ENCODE data around the gene TAMM41. TPM values are rescaled to one million over a fixed set of nuclear protein-coding genes. Genes with fewer than 3 reads are reported as not detected.
A peak's percentile ranks its signal among the peaks of the same experiment; 100 is the strongest.
"Not testable (repeated sequence)": the region's sequence is repeated elsewhere in the genome, so short reads cannot be mapped to it uniquely, and the experiment has no call there.

TAMM41 gene
- total RNA-seq, 2 donors from 2014 or later = 15.7 to 35.2 TPM

GRCh38 chr3:11784971-11785377, 61.7 kb downstream of the TAMM41 start:
- peak; percentile 43 to 89 for ATAC-seq
- DNase-seq (ENCODE audit: low spot score in 2 of 2) = no peak
- H3K9me3 Mint-ChIP-seq = peaks cover 0 to 4% of the 10 kb centered on the region in 2 donors
- H3K36me3 Mint-ChIP-seq = peaks cover 31 to 43% of the 10 kb centered on the region in 2 donors
- H3K27ac Mint-ChIP-seq = peak overlapping the region; percentile 40 to 84

GRCh38 chr3:11780341-11780740, 66.3 kb downstream of the TAMM41 start:
- ATAC-seq = no peak
- Mint-ChIP-seq H3K36me3 (peaks cover 16 to 19% of the 10 kb centered on the region in 2 donors), H3K9me3 (no peaks in the 10 kb centered on the region), H3K27ac (no peak overlapping the region)
- DNase-seq (ENCODE audit: low spot score in 2 of 2) = no peak

- no peak for DNase-seq (ENCODE audit: low spot score in 2 of 2)
- no peak for ATAC-seq
- peaks cover 11 to 13% of the 10 kb centered on the region in 2 donors for H3K36me3 Mint-ChIP-seq
- no peaks in the 10 kb centered on the region for H3K9me3 Mint-ChIP-seq
- no peak overlapping the region for H3K27ac Mint-ChIP-seq
Observed at GRCh38 chr3:11779626-11780025, 67.1 kb downstream of the TAMM41 start.

GRCh38 chr3:11778248-11778647, 68.4 kb downstream of the TAMM41 start:
- Mint-ChIP-seq H3K27ac (peak overlapping the region in 1 of 2 donors; percentile 12), H3K36me3 (peaks cover 11 to 13% of the 10 kb centered on the region in 2 donors), H3K9me3 (no peaks in the 10 kb centered on the region)
- DNase-seq (ENCODE audit: low spot score in 2 of 2) = no peak
- ATAC-seq = no peak

GRCh38 chr3:11776346-11776745, 70.3 kb downstream of the TAMM41 start:
- no peak for ATAC-seq
- peaks cover 11 to 17% of the 10 kb centered on the region in 2 donors for H3K36me3 Mint-ChIP-seq
- H3K27ac Mint-ChIP-seq = no peak overlapping the region
- H3K9me3 Mint-ChIP-seq = no peaks in the 10 kb centered on the region
- DNase-seq (ENCODE audit: low spot score in 2 of 2) = no peak

GRCh38 chr3:11775493-11775892, 71.2 kb downstream of the TAMM41 start:
- no peak for ATAC-seq
- H3K36me3 Mint-ChIP-seq = peaks cover 16 to 22% of the 10 kb centered on the region in 2 donors
- no peak for DNase-seq (ENCODE audit: low spot score in 2 of 2)
- H3K9me3 Mint-ChIP-seq = peaks cover 0 to 3% of the 10 kb centered on the region in 2 donors
- no peak overlapping the region for H3K27ac Mint-ChIP-seq

- no peak for ATAC-seq
- H3K27ac Mint-ChIP-seq = no peak overlapping the region
- H3K9me3 Mint-ChIP-seq = peaks cover 0 to 3% of the 10 kb centered on the region in 2 donors
- DNase-seq (ENCODE audit: low spot score in 2 of 2) = no peak
- H3K36me3 Mint-ChIP-seq = peaks cover 6 to 13% of the 10 kb centered on the region in 2 donors
Observed at GRCh38 chr3:11774296-11774877, 72.3 kb downstream of the TAMM41 start.

- peak overlapping the region in 1 of 2 donors; percentile 50 for H3K27ac Mint-ChIP-seq
- not testable (repeated sequence) for H3K36me3 Mint-ChIP-seq; H3K9me3 Mint-ChIP-seq; DNase-seq (ENCODE audit: low spot score in 2 of 2); ATAC-seq
Observed at GRCh38 chr3:11771931-11772330, 74.8 kb downstream of the TAMM41 start.

- ATAC-seq = peak; percentile 99 to 100
- Mint-ChIP-seq H3K9me3 (peaks cover 0 to 3% of the 10 kb centered on the region in 2 donors), H3K36me3 (peaks cover 5 to 9% of the 10 kb centered on the region in 2 donors), H3K27ac (peak overlapping the region in 1 of 2 donors; percentile 83)
- DNase-seq (ENCODE audit: low spot score in 2 of 2) = peak; percentile 66
Observed at GRCh38 chr3:11770477-11771391, 76.0 kb downstream of the TAMM41 start.

GRCh38 chr3:11769704-11770476, 76.8 kb downstream of the TAMM41 start:
- Mint-ChIP-seq H3K27ac (peak overlapping the region in 1 of 2 donors; percentile 83), H3K36me3 (peaks cover 5 to 9% of the 10 kb centered on the region in 2 donors), H3K9me3 (peaks cover 0 to 3% of the 10 kb centered on the region in 2 donors)
- ATAC-seq (peak; percentile 17 to 37), DNase-seq (ENCODE audit: low spot score in 2 of 2) (no peak)

- ATAC-seq (no peak), DNase-seq (ENCODE audit: low spot score in 2 of 2) (no peak)
- H3K9me3 Mint-ChIP-seq = peaks cover 0 to 3% of the 10 kb centered on the region in 2 donors
- peaks cover 5 to 9% of the 10 kb centered on the region in 2 donors for H3K36me3 Mint-ChIP-seq
- no peak overlapping the region for H3K27ac Mint-ChIP-seq
Observed at GRCh38 chr3:11768604-11769003, 78.1 kb downstream of the TAMM41 start.

- Mint-ChIP-seq H3K36me3 (no peaks in the 10 kb centered on the region), H3K9me3 (no peaks in the 10 kb centered on the region), H3K27ac (peak overlapping the region; percentile 79 to 89)
- DNase-seq (ENCODE audit: low spot score in 2 of 2) = peak in 1 of 2 donors; percentile 48
- ATAC-seq = peak; percentile 84 to 89
Observed at GRCh38 chr3:11764931-11765363, 81.7 kb downstream of the TAMM41 start.

GRCh38 chr3:11759996-11760395, 86.7 kb downstream of the TAMM41 start:
- no peaks in the 10 kb centered on the region for H3K9me3 Mint-ChIP-seq
- H3K27ac Mint-ChIP-seq = no peak overlapping the region
- ATAC-seq (no peak), DNase-seq (ENCODE audit: low spot score in 2 of 2) (no peak)
- no peaks in the 10 kb centered on the region for H3K36me3 Mint-ChIP-seq

GRCh38 chr3:11757929-11758328, 88.8 kb downstream of the TAMM41 start:
- ATAC-seq = no peak
- no peak overlapping the region for H3K27ac Mint-ChIP-seq

GRCh38 chr3:11757441-11757875, 89.2 kb downstream of the TAMM41 start:
- DNase-seq (ENCODE audit: low spot score in 2 of 2) = no peak
- Mint-ChIP-seq H3K9me3 (no peaks in the 10 kb centered on the region), H3K27ac (no peak overlapping the region), H3K36me3 (no peaks in the 10 kb centered on the region)
- peak in 1 of 2 donors; percentile 28 for ATAC-seq

More at GRCh38 chr3:11757929-11758328, 88.8 kb downstream of the TAMM41 start:
- DNase-seq (ENCODE audit: low spot score in 2 of 2) = no peak
- H3K9me3 Mint-ChIP-seq = no peaks in the 10 kb centered on the region
- H3K36me3 Mint-ChIP-seq = no peaks in the 10 kb centered on the region

- no peak for DNase-seq (ENCODE audit: low spot score in 2 of 2)
- H3K9me3 Mint-ChIP-seq = no peaks in the 10 kb centered on the region
- no peak overlapping the region for H3K27ac Mint-ChIP-seq
- H3K36me3 Mint-ChIP-seq = no peaks in the 10 kb centered on the region
- no peak for ATAC-seq
Observed at GRCh38 chr3:11755276-11755675, 91.4 kb downstream of the TAMM41 start.

All from activated naive CD4-positive, alpha-beta T cell treated with anti-CD3 and anti-CD28 coated beads, Interleukin-2, amount 50 U/mL, for 72 hours (primary cell).